ENCODE results near the gene GFOD2.

The GFOD2 gene

DNA sequence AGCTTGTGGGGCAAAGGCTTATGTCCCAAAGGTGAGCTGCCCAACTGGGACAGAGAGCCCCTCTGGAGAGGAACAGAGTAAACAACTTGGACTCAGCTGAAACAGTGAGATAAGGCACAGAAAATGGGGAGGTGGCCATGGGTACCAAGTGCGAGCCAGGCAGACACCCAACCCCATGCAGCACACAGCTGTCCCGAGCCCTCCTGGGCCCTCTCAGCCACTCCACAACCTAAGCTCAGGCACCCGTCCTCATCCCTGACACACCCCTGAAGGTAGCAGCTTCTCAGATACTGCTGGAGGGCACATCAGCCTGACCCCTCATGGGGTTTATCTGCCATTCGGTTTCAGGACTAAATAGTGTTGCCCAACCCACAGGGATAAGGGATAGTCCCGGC lies 4.8 kb upstream of the GFOD2 start (continued):
- TF ChIP-seq, protein P1, sequence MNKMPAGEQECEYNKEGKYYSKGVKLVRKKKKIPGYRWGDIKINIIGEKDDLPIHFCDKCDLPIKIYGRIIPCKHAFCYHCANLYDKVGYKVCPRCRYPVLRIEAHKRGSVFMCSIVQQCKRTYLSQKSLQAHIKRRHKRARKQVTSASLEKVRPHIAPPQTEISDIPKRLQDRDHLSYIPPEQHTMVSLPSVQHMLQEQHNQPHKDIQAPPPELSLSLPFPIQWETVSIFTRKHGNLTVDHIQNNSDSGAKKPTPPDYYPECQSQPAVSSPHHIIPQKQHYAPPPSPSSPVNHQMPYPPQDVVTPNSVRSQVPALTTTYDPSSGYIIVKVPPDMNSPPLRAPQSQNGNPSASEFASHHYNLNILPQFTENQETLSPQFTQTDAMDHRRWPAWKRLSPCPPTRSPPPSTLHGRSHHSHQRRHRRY (tag by site-specific recombination; IDR thresholded peaks at IDR 0.05) = no peak
- TF ChIP-seq ZNF266 (tag by site-specific recombination; IDR thresholded peaks at IDR 0.05; ENCODE audit: low read depth) (no peak), ZNF704 (tag by site-specific recombination; IDR thresholded peaks at IDR 0.05) (no peak), TRIM28 (IDR thresholded peaks at IDR 0.05; ENCODE audit: borderline replicate concordance, low read length) (no peak), ZNF335 (tag by site-specific recombination; conservative IDR thresholded peaks at IDR 0.05) (no peak)

GRCh38 chr16:67723151-67723910 lies 4.2 kb upstream of the GFOD2 start:
- TF ChIP-seq SP2 (tag by site-specific recombination; IDR thresholded peaks at IDR 0.05) (no peak), ZNF585B (tag by site-specific recombination; IDR thresholded peaks at IDR 0.05) (no peak)
- ChIA-PET POLR2A (no interaction called here), CTCF (no interaction called here)
- no peaks in the 10 kb centered on the region; the same call in 1 of the 2 replicates for H3K4me1 ChIP-seq (ENCODE audit: control insufficient read depth, insufficient read depth, low read length)
- no peaks in the 10 kb centered on the region for H3K9me3 ChIP-seq (ENCODE audit: control insufficient read depth, insufficient read depth, low read depth, low read length)
- peaks cover 0 to 48% of the 10 kb centered on the region in 2 experiments; a peak in 1 of 3 replicates for H3K36me3 ChIP-seq (ENCODE audit: control insufficient read depth in 2 of 2, insufficient read depth in 1 of 2, low read length in 2 of 2)
- H3K27ac ChIP-seq (ENCODE audit: extremely low read depth, low read depth, low read length) = no peak overlapping the region
- H3K4me3 ChIP-seq (ENCODE audit: low read depth, low read length) = no peak overlapping the region

DNA sequence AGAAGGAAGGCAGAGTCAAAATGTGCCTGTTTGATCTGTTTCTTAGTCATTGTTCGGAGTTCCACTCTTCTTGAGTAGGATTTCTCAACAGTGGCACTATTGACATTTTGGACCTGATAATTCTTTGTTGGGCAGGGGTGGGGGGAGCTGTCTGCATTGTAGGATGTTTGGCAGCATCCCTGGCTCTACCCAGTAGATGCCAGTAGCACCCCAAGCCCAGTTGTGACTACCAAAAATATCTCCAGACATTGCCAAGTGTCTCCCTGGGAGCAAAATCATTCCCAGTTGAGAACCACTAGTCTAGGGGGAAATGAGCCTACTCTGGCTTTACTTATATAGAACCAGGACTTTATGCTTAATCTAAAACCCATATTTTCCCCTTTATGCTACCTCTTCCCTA lies 1.1 kb upstream of the GFOD2 start:
- ChIA-PET CTCF (interaction anchor here (1.0 to 2.9 kb wide), 3 partner anchors 47 to 97 kb away, joined by 3 to 16 read pairs (median 5); no protein-coding TSS in a partner anchor), POLR2A (interaction anchor here (1.4 to 2.0 kb wide), 4 partner anchors 9 to 86 kb away, joined by 4 to 25 read pairs (median 8); partner anchors contain the start of genes RANBP10 and TSNAXIP1)
- TF ChIP-seq, protein P2, sequence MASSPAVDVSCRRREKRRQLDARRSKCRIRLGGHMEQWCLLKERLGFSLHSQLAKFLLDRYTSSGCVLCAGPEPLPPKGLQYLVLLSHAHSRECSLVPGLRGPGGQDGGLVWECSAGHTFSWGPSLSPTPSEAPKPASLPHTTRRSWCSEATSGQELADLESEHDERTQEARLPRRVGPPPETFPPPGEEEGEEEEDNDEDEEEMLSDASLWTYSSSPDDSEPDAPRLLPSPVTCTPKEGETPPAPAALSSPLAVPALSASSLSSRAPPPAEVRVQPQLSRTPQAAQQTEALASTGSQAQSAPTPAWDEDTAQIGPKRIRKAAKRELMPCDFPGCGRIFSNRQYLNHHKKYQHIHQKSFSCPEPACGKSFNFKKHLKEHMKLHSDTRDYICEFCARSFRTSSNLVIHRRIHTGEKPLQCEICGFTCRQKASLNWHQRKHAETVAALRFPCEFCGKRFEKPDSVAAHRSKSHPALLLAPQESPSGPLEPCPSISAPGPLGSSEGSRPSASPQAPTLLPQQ (tag by site-specific recombination; IDR thresholded peaks at IDR 0.05) = no peak
- TF ChIP-seq ZNF311 (tag by site-specific recombination; IDR thresholded peaks at IDR 0.05; ENCODE audit: borderline replicate concordance) = no peak
- TF ChIP-seq ZNF16 (tag by site-specific recombination; IDR thresholded peaks at IDR 0.05; ENCODE audit: low read depth) = no peak
- no peak for TF ChIP-seq GFI1B (tag by site-specific recombination; IDR thresholded peaks at IDR 0.05)
- no peak for TF ChIP-seq PBX3 (CRISPR knock-in tag; IDR thresholded peaks at IDR 0.05)
- no peak for TF ChIP-seq ZNF791 (tag by site-specific recombination; IDR thresholded peaks at IDR 0.05)
- TF ChIP-seq ZSCAN23 (tag by site-specific recombination; IDR thresholded peaks at IDR 0.05) = no peak
- no peak for TF ChIP-seq WT1 (tag by site-specific recombination; IDR thresholded peaks at IDR 0.05)
- TF ChIP-seq FEZF1 (tag by site-specific recombination; IDR thresholded peaks at IDR 0.05) = no peak
- TF ChIP-seq, protein P3, sequence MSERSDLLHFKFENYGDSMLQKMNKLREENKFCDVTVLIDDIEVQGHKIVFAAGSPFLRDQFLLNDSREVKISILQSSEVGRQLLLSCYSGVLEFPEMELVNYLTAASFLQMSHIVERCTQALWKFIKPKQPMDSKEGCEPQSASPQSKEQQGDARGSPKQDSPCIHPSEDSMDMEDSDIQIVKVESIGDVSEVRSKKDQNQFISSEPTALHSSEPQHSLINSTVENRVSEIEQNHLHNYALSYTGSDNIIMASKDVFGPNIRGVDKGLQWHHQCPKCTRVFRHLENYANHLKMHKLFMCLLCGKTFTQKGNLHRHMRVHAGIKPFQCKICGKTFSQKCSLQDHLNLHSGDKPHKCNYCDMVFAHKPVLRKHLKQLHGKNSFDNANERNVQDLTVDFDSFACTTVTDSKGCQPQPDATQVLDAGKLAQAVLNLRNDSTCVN (tag by site-specific recombination; optimal IDR thresholded peaks at IDR 0.05) = no peak
- TF ChIP-seq ZNF133 (tag by site-specific recombination; IDR thresholded peaks at IDR 0.05) = no peak
- no peak for TF ChIP-seq ZNF146 (tag by site-specific recombination; IDR thresholded peaks at IDR 0.05)
- TF ChIP-seq ZNF221 (tag by site-specific recombination; IDR thresholded peaks at IDR 0.05; ENCODE audit: borderline replicate concordance) = no peak
- TF ChIP-seq ZNF558 (tag by site-specific recombination; IDR thresholded peaks at IDR 0.05) = no peak
- H3K4me1 ChIP-seq (ENCODE audit: control insufficient read depth, insufficient read depth, low read length) = no peaks in the 10 kb centered on the region; the same call in 1 of the 2 replicates
- no peak overlapping the region for H3K4me3 ChIP-seq (ENCODE audit: low read depth, low read length)
- no peaks in the 10 kb centered on the region for H3K9me3 ChIP-seq (ENCODE audit: control insufficient read depth, insufficient read depth, low read depth, low read length)
- no peak overlapping the region for H3K27ac ChIP-seq (ENCODE audit: extremely low read depth, low read depth, low read length)
- H3K36me3 ChIP-seq (ENCODE audit: control insufficient read depth in 2 of 2, insufficient read depth in 1 of 2, low read length in 2 of 2) = peaks cover 0 to 29% of the 10 kb centered on the region in 2 experiments; a peak in 2 of 3 replicates

Measured in HEK293 (cell line).